Stimulated activated CD8-positive, alpha-beta memory T cell treated with anti-CD3 and anti-CD28 coated beads, Interleukin-2, amount 100 ng/mL, for 48 hours (primary cell): Measurements from ENCODE around the gene GSTK1.
"Not testable (repeated sequence)": the region's sequence is repeated elsewhere in the genome, so short reads cannot be mapped to it uniquely, and the experiment has no call there.

Source experiments
- DNase-seq, 2 donors: peaks; one replicate each; pipeline ENCODE4 v3.0.0-alpha.2; 2020; ENCODE audit warnings: low read depth in 2 of 2

GSTK1 gene

DNA sequence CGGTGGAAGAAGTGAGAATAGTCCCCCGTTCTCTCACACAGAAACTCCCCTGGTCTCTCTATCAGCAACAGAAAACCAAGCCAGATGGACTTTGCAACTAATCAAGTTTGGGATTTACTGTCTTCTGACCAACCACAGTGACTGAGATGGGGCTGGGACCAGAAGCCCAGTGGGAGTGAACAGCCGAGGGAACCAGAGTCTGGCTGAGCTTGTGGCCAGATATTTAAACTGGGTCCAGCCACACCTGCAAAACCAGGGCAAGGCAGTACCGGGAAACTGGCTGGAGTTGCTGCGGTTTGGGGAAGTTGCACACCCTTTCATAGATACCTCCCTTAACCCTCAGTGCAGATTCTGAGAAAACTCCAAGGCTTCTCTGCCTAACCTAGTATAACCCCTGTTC is 6.0 kb downstream of the GSTK1 start:
- no peak for DNase-seq

GRCh38 chr7:143271240-143271639 is 8.0 kb downstream of the GSTK1 start:
- DNase-seq: no peak

- DNase-seq: no peak
Observed at GRCh38 chr7:143272871-143273270, 9.6 kb downstream of the GSTK1 start.

GRCh38 chr7:143279186-143280098 is 16.2 kb downstream of the GSTK1 start:
- no peak for DNase-seq

DNA sequence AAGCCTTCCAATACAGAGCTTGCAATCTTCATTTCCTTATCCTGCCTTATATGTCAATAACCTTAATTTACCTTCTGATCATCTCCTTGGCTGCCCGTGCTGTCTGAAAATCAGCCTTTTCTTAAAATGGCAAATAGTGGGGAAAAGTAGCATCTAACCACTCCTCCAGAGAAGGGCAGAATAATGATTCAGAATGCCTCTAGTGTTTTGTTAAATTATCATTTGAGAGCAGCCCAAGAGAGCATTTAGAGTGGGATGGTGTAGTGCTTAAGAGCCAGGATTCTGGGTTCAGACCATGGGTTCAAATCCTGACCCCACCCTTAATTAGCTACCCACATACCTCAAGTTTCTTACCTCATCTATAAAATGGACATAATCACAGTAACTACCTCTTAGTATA is 16.9 kb downstream of the GSTK1 start:
- no peak for DNase-seq

GRCh38 chr7:143280566-143280965 is 17.3 kb downstream of the GSTK1 start:
- DNase-seq: no peak

DNA sequence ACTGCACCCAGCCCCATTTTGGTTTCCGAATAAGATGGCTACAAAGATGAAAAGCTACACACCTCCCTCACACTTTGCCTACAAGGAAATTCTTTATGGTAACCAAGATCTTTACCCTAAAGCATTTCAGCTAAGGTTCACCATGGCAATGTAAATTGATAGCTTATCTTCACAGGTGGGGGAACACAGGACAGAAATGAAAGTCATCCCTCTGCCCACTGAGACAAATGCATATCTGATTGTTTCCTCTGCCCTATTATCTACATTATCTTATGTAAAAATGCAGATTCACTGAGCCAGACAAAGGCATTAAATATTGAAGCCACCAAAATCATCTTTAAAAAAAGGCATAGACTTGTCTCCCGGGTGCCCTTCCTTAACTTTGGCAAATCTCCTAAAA is 18.3 kb downstream of the GSTK1 start:
- no peak for DNase-seq

DNA sequence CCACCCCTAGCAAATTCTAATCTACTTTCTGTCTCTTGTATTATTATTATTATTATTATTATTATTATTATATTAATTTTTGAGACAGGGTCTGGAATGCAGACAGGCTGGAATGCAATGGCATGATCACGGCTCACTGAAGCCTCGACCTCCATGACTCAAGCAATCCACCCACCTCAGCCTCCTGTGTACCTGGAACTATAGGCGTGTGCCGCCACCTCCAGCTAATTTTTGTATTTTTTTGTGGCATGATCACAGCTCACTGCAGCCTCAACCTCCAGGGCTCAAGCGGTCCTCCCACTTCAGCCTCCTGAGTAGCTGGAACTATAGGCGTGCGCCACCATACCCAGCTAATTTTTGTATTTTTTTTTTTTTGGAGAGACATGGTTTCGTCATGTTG is 18.9 kb downstream of the GSTK1 start:
- no peak for DNase-seq

- DNase-seq: no peak
Observed at GRCh38 chr7:143283381-143283780, 20.1 kb downstream of the GSTK1 start.

GRCh38 chr7:143284591-143285469 is 21.6 kb downstream of the GSTK1 start, which contains the start of gene TMEM139:
TSS of gene TMEM139 (plus strand) at chr7:143284958. CDS start at chr7:143285958, 1,000 bp downstream.
- no peak for DNase-seq

DNA sequence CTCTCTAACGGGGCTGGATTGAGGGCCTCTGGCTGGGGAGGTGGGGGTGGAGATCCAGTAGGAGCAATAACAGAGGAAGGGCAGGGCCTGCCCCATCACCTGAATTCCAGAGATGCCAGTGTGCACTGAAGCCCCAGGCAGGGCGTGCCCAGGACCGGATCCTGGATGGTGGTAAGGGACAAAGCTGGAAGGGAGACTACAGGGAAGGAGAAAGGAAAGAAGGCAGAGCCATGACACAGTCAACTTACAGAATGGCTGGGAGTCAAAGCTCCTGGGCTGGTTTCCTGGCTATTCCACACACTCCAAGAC is 22.2 kb downstream of the GSTK1 start:
- no peak for DNase-seq

GRCh38 chr7:143285806-143286521 is 22.7 kb downstream of the GSTK1 start:
- DNase-seq: no peak

- DNase-seq: no peak
Observed at GRCh38 chr7:143286522-143286890, 23.3 kb downstream of the GSTK1 start.

DNA sequence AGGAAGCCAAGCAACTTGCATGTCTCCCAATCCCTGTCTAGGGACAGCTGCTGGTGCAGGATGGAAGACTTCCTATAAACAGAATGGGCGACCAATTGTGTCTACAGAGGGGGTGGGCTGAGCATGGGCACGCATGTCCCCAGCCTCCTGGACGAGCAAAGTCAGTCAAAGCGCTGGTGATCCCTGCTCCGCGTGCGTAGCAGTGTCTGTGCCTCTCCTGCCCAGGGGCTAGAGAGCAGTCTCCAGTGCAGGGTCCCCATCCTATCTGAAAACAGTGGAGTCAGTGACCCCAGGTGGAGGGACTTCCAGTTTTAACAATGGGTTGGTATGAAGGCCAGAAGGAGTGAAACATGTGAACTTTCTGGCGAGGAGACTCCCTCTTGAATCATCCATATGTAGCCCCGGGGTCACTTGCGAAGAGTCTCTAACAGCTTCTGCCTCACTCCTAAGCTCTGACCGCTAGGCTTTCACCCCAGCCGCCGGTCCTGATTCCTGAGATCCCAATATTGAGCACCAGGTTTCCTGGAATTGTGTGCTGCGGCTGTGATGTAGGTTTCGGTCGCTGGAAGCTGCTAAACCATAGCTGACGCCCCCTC is 24.2 kb downstream of the GSTK1 start:
- DNase-seq: no peak

DNA sequence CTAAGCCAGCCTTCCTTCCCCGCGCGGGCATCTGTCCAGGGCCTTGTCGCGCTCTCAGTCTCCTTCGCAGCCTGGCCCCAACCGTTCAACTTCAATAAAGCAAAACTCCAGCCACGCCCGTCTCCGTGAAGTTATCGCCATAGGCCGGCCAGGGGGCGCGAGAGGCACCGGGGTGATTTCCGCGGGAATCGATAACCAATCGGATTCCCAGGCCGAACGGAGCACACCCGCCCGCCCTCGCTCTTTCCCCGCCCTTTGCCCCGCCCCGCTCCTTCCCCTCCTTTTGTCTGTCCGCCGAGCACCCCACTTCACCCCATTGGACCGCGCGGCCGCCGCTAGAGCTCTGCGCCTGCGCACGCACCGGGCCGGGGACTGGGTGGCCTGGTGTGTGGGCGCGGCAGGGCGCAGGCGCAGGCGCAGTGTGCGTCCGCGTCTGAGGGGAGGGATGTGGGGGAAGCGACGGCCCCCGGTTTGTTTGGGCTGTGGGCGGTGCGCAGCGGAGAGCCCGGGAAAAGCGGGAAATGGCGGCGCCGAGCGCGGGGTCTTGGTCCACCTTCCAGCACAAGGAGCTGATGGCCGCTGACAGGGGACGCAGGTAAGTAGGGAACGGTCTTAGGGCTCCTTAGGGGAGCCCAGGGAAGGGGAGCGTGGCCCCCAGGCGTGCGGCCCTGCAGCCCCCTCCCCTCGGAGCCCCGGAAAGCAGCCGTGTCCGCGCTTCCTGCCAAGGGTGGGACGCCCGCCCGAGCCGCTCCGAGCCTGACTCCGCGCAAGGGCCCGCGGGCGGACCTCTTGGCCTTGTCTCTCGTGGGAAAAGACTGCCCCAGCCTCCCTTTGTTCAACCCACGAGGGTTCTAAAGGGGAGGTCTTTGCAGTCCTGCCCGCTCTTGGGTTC is 24.9 kb downstream of the GSTK1 start, which contains the start of gene CASP2:
CASP2 (plus strand) TSS at position 417 of the 892 bp plus-strand sequence; CDS start at position 522, 105 bp downstream.
- peak; percentile 97 to 99 for DNase-seq

- no peak for DNase-seq
Observed at GRCh38 chr7:143288836-143289235, 25.6 kb downstream of the GSTK1 start.

DNA sequence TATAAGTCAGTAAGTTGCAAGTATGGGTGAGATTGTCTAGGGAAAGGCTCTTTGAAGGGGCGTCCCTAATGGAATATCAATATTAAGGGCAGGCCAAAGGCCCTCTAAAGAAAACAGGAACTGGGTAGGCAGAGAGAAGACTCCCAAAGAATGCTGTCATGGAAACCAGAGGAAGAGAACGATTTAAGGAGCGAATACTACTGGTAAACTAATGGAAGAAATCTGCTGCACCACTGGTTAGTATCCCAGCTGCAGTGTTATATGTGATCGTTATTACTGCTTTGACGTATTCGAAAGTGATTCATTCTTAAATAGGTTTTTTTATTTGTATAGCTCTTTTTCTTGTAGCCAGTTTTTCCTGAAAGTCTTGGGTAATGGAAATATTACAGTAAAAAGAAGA is 26.2 kb downstream of the GSTK1 start:
- no peak for DNase-seq

- DNase-seq: not testable (repeated sequence)
Observed at GRCh38 chr7:143289888-143290287, 26.6 kb downstream of the GSTK1 start.

DNA sequence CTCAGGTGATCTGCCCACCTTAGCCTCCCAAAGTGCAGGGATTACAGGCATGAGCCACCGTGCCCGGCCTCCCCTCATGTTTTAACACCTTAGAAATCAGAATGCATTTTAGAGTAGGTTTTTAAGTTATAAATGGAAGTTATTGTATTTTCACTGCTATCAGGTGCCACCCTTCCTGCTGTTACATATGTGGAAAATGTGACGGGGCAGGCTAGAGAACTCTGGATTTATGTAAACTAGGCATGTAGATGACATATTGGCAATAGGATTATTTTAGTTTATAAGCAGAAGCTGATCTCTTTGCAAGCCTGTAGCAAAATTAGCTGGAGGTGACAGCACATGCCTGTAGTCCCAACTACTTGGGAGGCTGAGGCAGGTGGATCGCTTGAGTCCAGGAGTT is 27.1 kb downstream of the GSTK1 start:
- no peak for DNase-seq

DNA sequence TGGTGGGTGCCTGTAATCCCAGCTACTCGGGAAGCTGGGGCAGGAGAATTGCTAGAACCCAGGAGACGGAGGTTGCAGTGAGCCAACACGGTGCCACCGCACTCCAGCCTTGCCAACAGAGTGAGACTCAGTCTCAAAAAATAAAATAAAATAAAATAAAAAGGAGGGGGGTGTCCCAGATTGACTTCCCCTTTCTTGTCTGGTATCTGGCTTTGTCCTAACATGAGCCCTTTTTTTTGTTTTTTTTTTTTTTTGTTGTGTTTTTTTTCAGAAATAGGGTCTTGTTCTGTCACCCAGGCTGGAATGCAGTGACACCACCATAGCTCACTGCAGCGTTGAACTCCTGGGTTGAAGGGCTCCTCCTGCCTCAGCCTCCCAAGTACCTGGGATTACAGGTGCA is 29.6 kb downstream of the GSTK1 start:
- no peak for DNase-seq

GRCh38 chr7:143295870-143296269 is 32.6 kb downstream of the GSTK1 start:
- no peak for DNase-seq
